HG03103 (cell line): ENCODE measurements around the gene IFNG-AS1.

Source experiments
- ATAC-seq: cut with Tn5 transposase; IDR thresholded peaks from one replicate; pipeline ENCODE4 v1.9.1; 2021; ENCODE audit warnings: low read depth; ENCODE audit not compliant: unreplicated experiment

IFNG-AS1 gene

GRCh38 chr12:67991158-67991557 lies 1.9 kb downstream of the IFNG-AS1 start:
- ATAC-seq: peak; percentile 62

- no peak for ATAC-seq
Measured at GRCh38 chr12:67993143-67993542, 3.9 kb downstream of the IFNG-AS1 start.

DNA sequence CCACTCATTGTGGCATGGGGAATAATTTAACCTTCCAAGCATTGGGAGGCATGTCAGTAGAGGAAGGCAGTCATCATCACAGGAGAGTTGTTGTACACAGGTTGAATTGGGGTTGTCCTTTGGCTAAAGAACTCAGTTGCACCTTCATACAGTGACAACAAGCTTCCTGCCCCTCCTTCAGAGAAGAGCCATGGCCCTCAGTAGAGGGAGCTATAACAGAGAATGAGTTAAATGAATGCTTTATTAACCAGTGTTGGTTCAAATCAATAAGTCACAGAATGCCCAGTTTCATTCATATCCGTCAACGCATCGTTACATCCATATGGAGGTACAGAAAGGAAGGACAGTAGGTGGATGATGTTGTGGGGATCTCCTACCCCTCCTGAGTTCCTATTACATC lies 4.8 kb downstream of the IFNG-AS1 start:
- no peak for ATAC-seq

DNA sequence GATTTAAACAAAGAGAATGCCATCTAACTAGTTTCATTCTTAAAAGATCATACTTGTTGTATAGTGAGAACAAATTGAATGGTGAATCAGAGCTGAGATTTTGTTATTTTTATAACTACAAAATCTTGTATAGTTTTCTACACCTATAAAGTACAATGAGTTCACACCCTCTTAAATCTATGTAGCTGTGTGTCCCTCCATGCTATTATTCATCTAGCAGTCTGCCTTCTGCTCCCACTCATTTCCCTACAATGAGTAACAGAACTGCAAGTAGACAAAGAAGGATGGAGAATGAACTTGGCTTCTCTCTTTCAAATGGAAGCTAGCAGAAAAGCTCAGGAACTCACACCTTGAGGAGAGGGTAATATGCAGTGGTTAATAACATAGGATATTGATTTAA lies 7.1 kb downstream of the IFNG-AS1 start:
- no peak for ATAC-seq

- ATAC-seq: no peak
Measured at GRCh38 chr12:67998379-67998778, 9.1 kb downstream of the IFNG-AS1 start.

DNA sequence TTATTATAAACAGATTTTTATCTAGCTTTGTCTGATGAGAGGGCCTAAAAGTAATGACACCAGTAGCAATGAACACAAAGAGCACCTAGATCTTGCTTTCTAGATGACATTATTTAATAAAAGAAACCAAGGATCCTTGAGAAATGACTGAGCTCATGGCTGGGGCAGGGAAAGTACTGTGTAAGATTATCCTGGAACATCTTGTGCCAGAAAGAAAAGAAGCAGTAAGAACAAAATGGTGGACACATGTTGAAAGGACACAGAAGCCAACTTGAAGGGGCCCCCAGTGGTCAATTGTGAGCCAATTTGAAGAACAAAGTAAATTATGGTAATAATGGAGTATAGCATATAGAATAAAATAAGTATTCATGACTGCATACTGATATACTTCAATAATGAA lies 10.0 kb downstream of the IFNG-AS1 start:
- ATAC-seq: no peak

GRCh38 chr12:68001486-68002466 lies 12.5 kb downstream of the IFNG-AS1 start:
- ATAC-seq: no peak

DNA sequence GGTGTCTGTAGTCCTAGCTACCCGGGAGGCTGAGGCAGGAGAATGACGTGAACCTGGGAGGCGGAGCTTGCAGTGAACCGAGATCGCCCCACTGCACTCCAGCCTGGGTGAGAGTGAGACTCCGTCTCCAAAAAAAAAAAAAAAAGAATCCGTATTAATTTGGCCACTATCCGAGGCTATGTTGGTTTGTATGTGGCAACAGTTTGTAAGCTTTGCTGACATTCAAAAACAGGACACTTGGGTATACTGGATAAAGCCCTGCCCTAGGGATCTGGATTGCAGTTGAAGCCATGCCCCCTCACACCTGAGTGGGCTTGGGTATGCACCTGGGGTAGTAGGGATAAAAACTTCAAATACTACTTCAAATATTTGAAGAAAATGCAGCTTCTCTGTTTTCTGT lies 14.5 kb downstream of the IFNG-AS1 start:
- ATAC-seq: no peak

GRCh38 chr12:68007033-68007432 lies 17.8 kb downstream of the IFNG-AS1 start:
- no peak for ATAC-seq

DNA sequence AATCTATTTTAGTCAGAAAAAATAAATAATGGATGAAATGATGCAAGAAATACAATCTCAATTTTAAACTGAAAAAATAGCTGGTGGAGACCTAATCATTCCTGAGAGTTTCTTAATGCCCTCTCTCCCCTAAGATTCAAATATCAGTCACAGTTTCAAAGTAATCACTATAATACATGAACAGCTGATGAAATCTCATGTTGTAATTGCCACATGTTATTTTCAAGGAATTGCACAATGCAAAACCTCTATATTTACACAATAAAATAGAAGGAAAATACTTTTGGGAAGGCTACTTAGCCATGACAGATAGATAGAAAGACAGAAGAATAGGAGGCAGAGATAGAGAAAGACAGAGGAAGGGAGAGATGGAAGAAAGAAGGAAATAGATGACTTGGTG lies 18.2 kb downstream of the IFNG-AS1 start:
- no peak for ATAC-seq

GRCh38 chr12:68011206-68011881 lies 22.1 kb downstream of the IFNG-AS1 start:
- no peak for ATAC-seq

DNA sequence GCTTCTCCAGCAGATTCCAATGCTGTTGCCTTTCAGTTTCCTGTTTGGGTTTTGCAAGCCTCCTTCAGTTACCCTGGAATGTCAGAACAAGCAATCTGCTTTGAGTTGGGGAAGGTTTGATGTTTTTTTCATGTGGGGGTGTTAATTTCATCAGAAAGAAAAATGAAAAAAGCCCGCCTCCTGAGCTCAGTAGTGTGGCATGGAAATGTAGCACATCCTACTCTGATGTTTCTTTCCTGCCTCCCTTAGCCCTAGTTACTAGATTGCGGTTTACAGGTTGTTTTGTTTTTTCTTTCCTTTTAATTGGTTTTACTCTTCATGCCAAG lies 22.6 kb downstream of the IFNG-AS1 start:
- ATAC-seq: no peak

DNA sequence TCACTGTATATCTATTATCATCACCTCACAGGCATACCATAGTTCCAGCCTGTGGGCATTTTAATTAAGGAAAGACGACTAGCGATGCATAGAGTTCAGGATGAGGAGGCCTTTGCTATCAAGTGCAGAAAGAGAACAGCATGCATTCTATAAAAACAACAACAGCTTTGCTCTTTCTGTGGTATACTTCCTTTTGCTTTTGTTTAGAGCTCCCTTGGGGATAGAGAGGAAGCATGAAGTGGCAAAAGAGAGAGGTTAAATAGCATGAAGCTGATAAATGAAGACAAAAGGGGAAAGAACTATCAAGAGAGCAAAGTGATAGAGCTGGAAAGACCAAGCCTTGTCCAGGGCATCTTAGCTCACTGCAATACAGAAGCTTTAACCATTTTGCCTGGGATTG lies 23.5 kb downstream of the IFNG-AS1 start:
- ATAC-seq: peak; percentile 69

GRCh38 chr12:68013181-68013580 lies 23.9 kb downstream of the IFNG-AS1 start:
- no peak for ATAC-seq

DNA sequence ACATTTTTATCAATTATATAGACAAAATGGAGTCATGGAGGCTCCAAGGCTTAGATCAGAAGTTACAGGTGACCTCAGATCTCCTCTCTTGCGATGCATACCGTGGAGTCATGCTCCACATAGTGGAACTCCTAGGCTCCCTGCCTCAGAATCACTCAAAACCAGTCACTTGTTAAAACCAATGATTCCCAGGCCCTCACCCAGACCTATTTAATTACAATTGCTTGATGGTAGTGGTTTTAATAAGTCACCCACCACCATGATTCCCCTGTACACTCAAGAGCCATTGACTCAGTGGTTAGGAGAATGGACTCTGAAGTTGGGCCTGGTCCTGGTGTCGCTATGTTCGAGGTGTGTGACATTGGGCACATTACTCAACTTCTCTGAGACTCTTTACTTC lies 26.9 kb downstream of the IFNG-AS1 start:
- ATAC-seq: no peak

- ATAC-seq: no peak
Measured at GRCh38 chr12:68018315-68018714, 29.1 kb downstream of the IFNG-AS1 start.

GRCh38 chr12:68020049-68020448 lies 30.8 kb downstream of the IFNG-AS1 start:
- ATAC-seq: no peak

GRCh38 chr12:68020699-68021098 lies 31.5 kb downstream of the IFNG-AS1 start:
- ATAC-seq: no peak

- no peak for ATAC-seq
Measured at GRCh38 chr12:68028647-68029046, 39.4 kb downstream of the IFNG-AS1 start.

GRCh38 chr12:68030248-68030647 lies 41.0 kb downstream of the IFNG-AS1 start:
- ATAC-seq: no peak

DNA sequence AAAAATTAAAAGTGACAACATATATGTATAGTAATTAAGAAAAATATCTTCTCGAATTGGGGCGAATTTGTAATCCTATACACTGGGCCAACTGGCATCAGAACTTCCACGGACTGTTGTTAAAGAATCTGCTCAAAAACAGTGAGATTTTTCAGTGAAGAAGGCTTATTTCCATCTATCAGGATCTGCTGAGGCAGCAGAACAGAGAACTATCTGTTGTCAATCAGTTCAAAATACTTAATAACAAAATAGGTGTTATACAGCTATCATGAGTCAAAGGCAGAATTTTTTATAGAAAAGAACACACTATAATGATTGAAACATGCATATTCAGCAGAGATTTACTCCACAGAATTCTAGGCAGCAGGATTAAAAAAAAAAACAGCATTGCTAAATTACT lies 41.9 kb downstream of the IFNG-AS1 start:
- ATAC-seq: no peak
